ENCODE measurements around the gene CLCNKA.

CLCNKA gene

GRCh38 chr1:16074217-16074616 is 52.4 kb downstream of the CLCNKA start:
- H3K27ac ChIP-seq (ENCODE audit: poor library complexity, severe bottlenecking) = no peak overlapping the region
- no peak for ATAC-seq (ENCODE audit: low read depth)
- H3K9me3 ChIP-seq (ENCODE audit: severe bottlenecking) = no peaks in the 10 kb centered on the region
- no peaks in the 10 kb centered on the region for H3K27me3 ChIP-seq (ENCODE audit: insufficient read depth, poor library complexity, severe bottlenecking)
- H3K36me3 ChIP-seq (ENCODE audit: low read depth) = no peaks in the 10 kb centered on the region
- TF ChIP-seq, protein P1, sequence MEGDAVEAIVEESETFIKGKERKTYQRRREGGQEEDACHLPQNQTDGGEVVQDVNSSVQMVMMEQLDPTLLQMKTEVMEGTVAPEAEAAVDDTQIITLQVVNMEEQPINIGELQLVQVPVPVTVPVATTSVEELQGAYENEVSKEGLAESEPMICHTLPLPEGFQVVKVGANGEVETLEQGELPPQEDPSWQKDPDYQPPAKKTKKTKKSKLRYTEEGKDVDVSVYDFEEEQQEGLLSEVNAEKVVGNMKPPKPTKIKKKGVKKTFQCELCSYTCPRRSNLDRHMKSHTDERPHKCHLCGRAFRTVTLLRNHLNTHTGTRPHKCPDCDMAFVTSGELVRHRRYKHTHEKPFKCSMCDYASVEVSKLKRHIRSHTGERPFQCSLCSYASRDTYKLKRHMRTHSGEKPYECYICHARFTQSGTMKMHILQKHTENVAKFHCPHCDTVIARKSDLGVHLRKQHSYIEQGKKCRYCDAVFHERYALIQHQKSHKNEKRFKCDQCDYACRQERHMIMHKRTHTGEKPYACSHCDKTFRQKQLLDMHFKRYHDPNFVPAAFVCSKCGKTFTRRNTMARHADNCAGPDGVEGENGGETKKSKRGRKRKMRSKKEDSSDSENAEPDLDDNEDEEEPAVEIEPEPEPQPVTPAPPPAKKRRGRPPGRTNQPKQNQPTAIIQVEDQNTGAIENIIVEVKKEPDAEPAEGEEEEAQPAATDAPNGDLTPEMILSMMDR (IDR thresholded peaks at IDR 0.05; ENCODE audit: poor library complexity, severe bottlenecking) = no peak
- no peak overlapping the region for H3K4me3 ChIP-seq (ENCODE audit: severe bottlenecking)
- peaks cover 18% of the 10 kb centered on the region for H3K4me1 ChIP-seq (ENCODE audit: insufficient read depth, poor library complexity, severe bottlenecking)
- DNase-seq (ENCODE audit: low spot score) = no peak

GRCh38 chr1:16075337-16076030 is 53.6 kb downstream of the CLCNKA start:
- no peak for ATAC-seq (ENCODE audit: low read depth)
- H3K4me1 ChIP-seq (ENCODE audit: insufficient read depth, poor library complexity, severe bottlenecking) = peaks cover 18% of the 10 kb centered on the region
- H3K27ac ChIP-seq (ENCODE audit: poor library complexity, severe bottlenecking) = peak overlapping the region; percentile 31
- DNase-seq (ENCODE audit: low spot score) = no peak
- no peaks in the 10 kb centered on the region for H3K9me3 ChIP-seq (ENCODE audit: severe bottlenecking)
- no peaks in the 10 kb centered on the region for H3K27me3 ChIP-seq (ENCODE audit: insufficient read depth, poor library complexity, severe bottlenecking)
- no peak overlapping the region for H3K4me3 ChIP-seq (ENCODE audit: severe bottlenecking)
- TF ChIP-seq, protein P1 (IDR thresholded peaks at IDR 0.05; ENCODE audit: poor library complexity, severe bottlenecking) = no peak
- no peaks in the 10 kb centered on the region for H3K36me3 ChIP-seq (ENCODE audit: low read depth)

DNA sequence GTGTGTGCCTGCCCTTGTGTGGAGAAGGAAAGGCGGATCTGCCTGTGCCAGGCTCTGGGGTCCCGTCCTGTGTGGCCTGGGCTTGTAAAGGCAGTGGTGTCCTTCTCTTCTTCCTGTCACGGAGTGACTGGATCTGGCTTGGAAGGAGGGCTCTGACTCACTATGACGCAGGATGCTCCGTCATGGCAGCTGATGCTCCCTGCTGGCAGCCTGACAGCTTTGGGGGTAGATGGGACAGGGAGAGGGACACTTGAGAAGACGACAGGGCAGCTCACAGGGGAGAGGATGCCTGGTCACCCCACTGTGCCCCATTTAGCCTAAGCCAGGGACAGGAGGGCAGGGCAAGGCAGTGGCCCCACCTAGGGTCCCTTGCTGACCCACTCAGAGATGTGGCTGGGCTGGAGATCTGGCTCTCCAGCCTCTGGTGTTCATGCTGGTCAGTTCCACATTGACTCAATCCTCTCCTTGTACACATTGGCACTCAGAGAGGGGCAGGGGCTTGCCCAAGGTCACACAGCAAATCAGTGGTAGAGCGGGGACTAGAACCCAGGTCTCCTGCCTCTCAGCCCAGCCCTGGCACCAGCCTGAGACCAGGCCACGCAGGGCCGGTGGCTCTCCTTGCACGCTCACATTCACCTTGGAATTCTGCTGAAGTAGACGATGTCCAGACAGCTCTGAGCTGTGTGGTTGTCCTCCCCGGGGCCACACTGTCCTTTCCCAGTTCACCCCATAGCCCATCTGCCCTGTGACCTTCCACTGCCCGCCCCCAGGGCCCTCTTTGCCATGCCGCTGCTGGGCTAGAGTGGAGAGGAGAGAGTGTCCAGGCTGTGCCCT is 54.4 kb downstream of the CLCNKA start:
- peak overlapping the region; percentile 31 for H3K27ac ChIP-seq (ENCODE audit: poor library complexity, severe bottlenecking)

GRCh38 chr1:16076865-16077238 is 55.0 kb downstream of the CLCNKA start:
- Histone ChIP-seq H3K27me3 (ENCODE audit: insufficient read depth, poor library complexity, severe bottlenecking) (no peaks in the 10 kb centered on the region), H3K27ac (ENCODE audit: poor library complexity, severe bottlenecking) (peak overlapping the region; percentile 31), H3K36me3 (ENCODE audit: low read depth) (no peaks in the 10 kb centered on the region), H3K9me3 (ENCODE audit: severe bottlenecking) (no peaks in the 10 kb centered on the region), H3K4me1 (ENCODE audit: insufficient read depth, poor library complexity, severe bottlenecking) (peaks cover 18% of the 10 kb centered on the region), H3K4me3 (ENCODE audit: severe bottlenecking) (no peak overlapping the region)
- TF ChIP-seq, protein P1 (IDR thresholded peaks at IDR 0.05; ENCODE audit: poor library complexity, severe bottlenecking) = no peak
- no peak for DNase-seq (ENCODE audit: low spot score)
- ATAC-seq (ENCODE audit: low read depth) = peak; percentile 61

More for the DNA sequence above, 54.4 kb downstream of the CLCNKA start:
- TF ChIP-seq, protein P1 (IDR thresholded peaks at IDR 0.05; ENCODE audit: poor library complexity, severe bottlenecking) = no peak
- no peak overlapping the region for H3K4me3 ChIP-seq (ENCODE audit: severe bottlenecking)
- H3K36me3 ChIP-seq (ENCODE audit: low read depth) = no peaks in the 10 kb centered on the region
- peaks cover 18% of the 10 kb centered on the region for H3K4me1 ChIP-seq (ENCODE audit: insufficient read depth, poor library complexity, severe bottlenecking)
- H3K9me3 ChIP-seq (ENCODE audit: severe bottlenecking) = no peaks in the 10 kb centered on the region
- H3K27me3 ChIP-seq (ENCODE audit: insufficient read depth, poor library complexity, severe bottlenecking) = no peaks in the 10 kb centered on the region
- ATAC-seq (ENCODE audit: low read depth) (peak; percentile 41), DNase-seq (ENCODE audit: low spot score) (no peak)

Measured in RWPE2 (cell line).